Measurements from ENCODE around the gene PGAM2. TPM values are rescaled to one million over a fixed set of nuclear protein-coding genes. Genes with fewer than 3 reads are reported as not detected.

The PGAM2 gene
- total RNA-seq, 1 experiment from 2014 or later: 8.7 TPM

DNA sequence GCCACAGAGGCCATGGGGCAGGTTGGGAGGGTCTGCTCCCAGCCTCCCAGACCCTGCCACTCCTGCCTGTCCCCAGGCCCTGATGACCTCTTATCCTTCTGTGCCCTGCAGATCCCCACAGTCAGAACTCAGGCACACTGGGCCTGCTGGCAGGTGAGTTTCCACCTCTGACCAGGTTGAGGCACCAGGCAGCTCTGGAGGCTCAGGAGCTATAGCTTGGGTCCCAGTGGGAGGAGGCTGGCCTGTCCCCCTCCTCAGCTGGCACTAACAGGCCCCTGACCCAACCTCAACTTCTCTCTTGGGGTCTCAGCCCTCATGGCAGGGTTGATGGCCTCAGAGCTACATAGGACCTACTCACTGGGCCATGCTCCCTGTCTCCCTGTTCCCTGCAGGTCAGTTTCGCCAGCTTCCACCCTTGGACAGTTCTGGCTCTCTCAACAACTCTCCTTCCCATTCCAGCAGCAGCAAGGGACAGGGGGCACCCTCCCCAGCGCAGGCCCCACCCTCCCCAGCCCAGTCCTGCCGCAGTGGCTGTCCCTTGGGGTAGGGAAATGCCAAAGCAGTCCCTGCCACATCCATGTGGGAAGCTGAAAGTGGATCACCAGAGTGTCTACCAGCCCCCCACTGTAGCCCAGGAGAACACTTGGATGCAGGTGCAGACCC, 36.1 kb upstream of the PGAM2 start:
- peaks cover 11 to 21% of the 10 kb centered on the region in 2 experiments for H3K4me1 Mint-ChIP-seq
- H3K4me3 Mint-ChIP-seq: no peak overlapping the region
- no peak overlapping the region for H3K4ac ChIP-seq (ENCODE audit: low read depth, low read length)
- H4K5ac ChIP-seq (ENCODE audit: insufficient read length, low read depth, low read length): no peak overlapping the region
- H2BK5ac ChIP-seq (ENCODE audit: insufficient read length, low read length): no peak overlapping the region
- H3K79me1 ChIP-seq (ENCODE audit: insufficient read depth, low read depth, low read length, poor library complexity, severe bottlenecking): no peaks in the 10 kb centered on the region
- H3K27me3 ChIP-seq (ENCODE audit: insufficient read depth, low read length): no peaks in the 10 kb centered on the region; the same call in 1 of the 2 replicates
- H3K18ac ChIP-seq (ENCODE audit: insufficient read length, low read depth, low read length): no peak overlapping the region
- H3K4me1 ChIP-seq (ENCODE audit: insufficient read depth, low read length): no peaks in the 10 kb centered on the region; the same call in 1 of the 2 replicates
- no peak overlapping the region for H3K23ac ChIP-seq (ENCODE audit: insufficient read length, low read depth, low read length)
- no peak overlapping the region for H3K56ac ChIP-seq (ENCODE audit: insufficient read length, low read depth, low read length)
- no peak overlapping the region for H3K9ac ChIP-seq (ENCODE audit: extremely low read depth, insufficient read length, low read length)
- no peak overlapping the region for H2BK20ac ChIP-seq (ENCODE audit: low read depth, low read length, poor library complexity, severe bottlenecking)
- H3K4me2 ChIP-seq (ENCODE audit: insufficient read depth, insufficient read length, low read length): no peak overlapping the region
- no peak overlapping the region for H3K27ac Mint-ChIP-seq
- WGBS (ENCODE audit: extremely low coverage, insufficient read length, low lambda C conversion rate): no CpG with 5 or more reads among the region's 3 CpGs
- peaks cover 0 to 2% (median 2%) of the 10 kb centered on the region in 3 experiments; a peak in 4 of 7 replicates for H3K36me3 Mint-ChIP-seq (ENCODE audit: insufficient read depth in 1 of 3, low read depth in 3 of 3)
- no peak overlapping the region; the same call in 1 of the 2 replicates for H3K14ac ChIP-seq (ENCODE audit: insufficient read depth, low read length)
- H4K20me1 ChIP-seq (ENCODE audit: control insufficient read depth, insufficient read depth, insufficient read length): no peaks in the 10 kb centered on the region
- H2AFZ ChIP-seq (ENCODE audit: low read length): no peak overlapping the region
- H3K79me2 ChIP-seq (ENCODE audit: insufficient read depth, low read length): no peaks in the 10 kb centered on the region
- TF ChIP-seq, protein P1, sequence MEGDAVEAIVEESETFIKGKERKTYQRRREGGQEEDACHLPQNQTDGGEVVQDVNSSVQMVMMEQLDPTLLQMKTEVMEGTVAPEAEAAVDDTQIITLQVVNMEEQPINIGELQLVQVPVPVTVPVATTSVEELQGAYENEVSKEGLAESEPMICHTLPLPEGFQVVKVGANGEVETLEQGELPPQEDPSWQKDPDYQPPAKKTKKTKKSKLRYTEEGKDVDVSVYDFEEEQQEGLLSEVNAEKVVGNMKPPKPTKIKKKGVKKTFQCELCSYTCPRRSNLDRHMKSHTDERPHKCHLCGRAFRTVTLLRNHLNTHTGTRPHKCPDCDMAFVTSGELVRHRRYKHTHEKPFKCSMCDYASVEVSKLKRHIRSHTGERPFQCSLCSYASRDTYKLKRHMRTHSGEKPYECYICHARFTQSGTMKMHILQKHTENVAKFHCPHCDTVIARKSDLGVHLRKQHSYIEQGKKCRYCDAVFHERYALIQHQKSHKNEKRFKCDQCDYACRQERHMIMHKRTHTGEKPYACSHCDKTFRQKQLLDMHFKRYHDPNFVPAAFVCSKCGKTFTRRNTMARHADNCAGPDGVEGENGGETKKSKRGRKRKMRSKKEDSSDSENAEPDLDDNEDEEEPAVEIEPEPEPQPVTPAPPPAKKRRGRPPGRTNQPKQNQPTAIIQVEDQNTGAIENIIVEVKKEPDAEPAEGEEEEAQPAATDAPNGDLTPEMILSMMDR (conservative IDR thresholded peaks at IDR 0.05): no peak
- peaks cover 10% of the 10 kb centered on the region for H3K23me2 ChIP-seq (ENCODE audit: insufficient read length, low read depth, low read length, poor library complexity, severe bottlenecking)
- no peaks in the 10 kb centered on the region; a peak in 1 of 5 replicates for H3K9me3 Mint-ChIP-seq
- H3T11ph ChIP-seq (ENCODE audit: low read length): no peak overlapping the region
- H2AK5ac ChIP-seq (ENCODE audit: insufficient read length, low read length): no peak overlapping the region
- H4K91ac ChIP-seq (ENCODE audit: insufficient read length, low read depth, low read length): no peak overlapping the region
- no peak overlapping the region for H2BK120ac ChIP-seq (ENCODE audit: low read depth, low read length, poor library complexity, severe bottlenecking)
- no peak for DNase-seq
- no peak overlapping the region for H3K27ac ChIP-seq (ENCODE audit: insufficient read length, low read depth, low read length)
- H3K27me3 Mint-ChIP-seq (ENCODE audit: low read depth): peaks cover 37% of the 10 kb centered on the region
- H2BK15ac ChIP-seq (ENCODE audit: low read depth, low read length): no peak overlapping the region
- no peak overlapping the region for H4K8ac ChIP-seq (replicated peaks; ENCODE audit: insufficient read length, low read depth, low read length)
- no peaks in the 10 kb centered on the region for H3K9me3 ChIP-seq (ENCODE audit: control insufficient read depth, low read depth, low read length)
- H2BK12ac ChIP-seq (ENCODE audit: insufficient read length, low read depth, low read length): no peak overlapping the region

All from H9 (cell line).